GM12878 (cell line): ENCODE results near the gene NUDT6. TPM values are rescaled to one million over a fixed set of nuclear protein-coding genes. Genes with fewer than 3 reads are reported as not detected.

Source experiments
- ATAC-seq: fragments of 200-7000 bp; cut with Tn5 transposase; 3 replicates; pipeline ENCODE4 v1.9.1; 2020; ENCODE audit warnings: mild to moderate bottlenecking, moderate library complexity
- BruUV-seq: library from RNA; stranded (reverse); fragments of 400-500 nt; replicated peaks from 2 replicates; lab custom pipeline; 2021; lab: Mats Ljungman, UMichigan
- CTCF ChIA-PET: fragments of 300-600 bp; sonication (Branson Sonifier 250); formaldehyde crosslinking; extraction: SDS; loops from one replicate; lab custom pipeline; 2021; ENCODE audit warnings: inconsistent platforms; lab: Yijun Ruan, JAX
- POLR2A ChIA-PET: fragments of 350-600 bp; formaldehyde crosslinking; extraction: SDS; loops from one replicate; lab custom pipeline; 2021; ENCODE audit warnings: inconsistent platforms; lab: Charles Lee
- RAD21 ChIA-PET: fragments of 300-600 bp; sonication (Branson Sonifier 250); formaldehyde crosslinking; loops from one replicate; lab custom pipeline; 2023; ENCODE audit warnings: antibody characterized with exemption; ENCODE audit not compliant: unreplicated experiment; lab: Charles Lee
- SMC1A ChIA-PET: fragments of 300-600 bp; sonication (Branson Sonifier 250); formaldehyde crosslinking; loops from one replicate; lab custom pipeline; 2023; ENCODE audit not compliant: unreplicated experiment, uncharacterized antibody; lab: Charles Lee
- DNase-seq: peaks from one replicate; pipeline ENCODE4 v3.0.0-alpha.2; 2011; ENCODE audit warnings: low read depth, low spot score
- FAIRE-seq: peaks from 3 replicates; lab custom pipeline; 2011; peaks lifted over from hg19 to GRCh38; lab: Jason Lieb, UNC
- H2AFZ ChIP-seq: 2 replicates; pipeline ENCODE4 v1.6.0; 2011; ENCODE audit warnings: low read depth, low read length, control low read depth; ENCODE audit not compliant: control insufficient read depth
- H3K27ac ChIP-seq: 2 replicates; pipeline ENCODE4 v1.5.1; 2011; ENCODE audit warnings: control low read depth; ENCODE audit not compliant: control insufficient read depth, insufficient read depth
- H3K27me3 ChIP-seq, 2 experiments: replicated peaks in 1 of 2; 2 replicates each; pipeline versions ENCODE4 v1.6.0 to v1.6.1; 2011; ENCODE audit warnings: low read length in 1 of 2; ENCODE audit not compliant: control insufficient read depth in 2 of 2, insufficient read depth in 2 of 2
- H3K36me3 ChIP-seq, 2 experiments: 2 replicates each; pipeline ENCODE4 v1.5.1; 2011; ENCODE audit warnings: low read length in 1 of 2; ENCODE audit not compliant: control insufficient read depth in 2 of 2, insufficient read depth in 2 of 2
- H3K4me1 ChIP-seq: 2 replicates; pipeline ENCODE4 v1.6.1; 2011; ENCODE audit warnings: mild to moderate bottlenecking, low read length, moderate library complexity, mixed read lengths; ENCODE audit not compliant: control insufficient read depth, insufficient read depth
- H3K4me2 ChIP-seq: 2 replicates; pipeline ENCODE4 v1.6.0; 2011; ENCODE audit warnings: control low read depth; ENCODE audit not compliant: control insufficient read depth, insufficient read depth
- H3K4me3 ChIP-seq: fragments of 200-600 bp; sonication (generic); 2 replicates; pipeline ENCODE4 v1.5.1; 2016
- H3K79me2 ChIP-seq: 2 replicates; pipeline ENCODE4 v1.6.0; 2011; ENCODE audit warnings: low read length; ENCODE audit not compliant: control insufficient read depth, insufficient read depth
- H3K9ac ChIP-seq: 2 replicates; pipeline ENCODE4 v1.8.0; 2011; ENCODE audit warnings: low read length, control low read depth, mixed read lengths; ENCODE audit not compliant: control insufficient read depth, insufficient read depth
- H3K9me3 ChIP-seq: replicated peaks from 3 replicates; pipeline ENCODE4 v1.5.1; 2011; ENCODE audit warnings: mild to moderate bottlenecking, low read length; ENCODE audit not compliant: control insufficient read depth, insufficient read depth
- H4K20me1 ChIP-seq: 2 replicates; pipeline ENCODE4 v1.6.0; 2011; ENCODE audit not compliant: control insufficient read depth, insufficient read depth
- MTA2 ChIP-seq: fragments of 450-650 bp; IDR thresholded peaks from 2 replicates; pipeline ENCODE4 v1.6.1; 2016; ENCODE audit warnings: low read depth, mild to moderate bottlenecking, moderate library complexity
- STAT1 ChIP-seq: fragments of 450-650 bp; conservative IDR thresholded peaks from 2 replicates; pipeline ENCODE4 v1.6.1; 2014; ENCODE audit warnings: antibody characterized with exemption, mild to moderate bottlenecking
- ZNF687 ChIP-seq: fragments of 450-650 bp; IDR thresholded peaks from 2 replicates; pipeline ENCODE4 v1.6.1; 2017; ENCODE audit warnings: mild to moderate bottlenecking, moderate library complexity
- WGBS: methylation state at CpG from one replicate; pipeline ENCODE4 v1.1.6; 2016; ENCODE audit warnings: low lambda C conversion rate; ENCODE audit not compliant: insufficient replicate concordance, insufficient coverage; ENCODE audit errors: missing lambda C conversion rate; 5-methylcytosine and 5-hydroxymethylcytosine counted together
- in situ Hi-C: fragments of 300-500 bp; cut with MboI; formaldehyde crosslinking; loops from 9 replicates; pipeline ENCODE4 v1.14.3; 2018; ENCODE audit warnings: mixed read lengths
- intact Hi-C: fragments of 100-400 bp; cut with micrococcal nuclease; formaldehyde crosslinking; loops from one replicate; pipeline ENCODE4 v1.14.2; 2022; ENCODE audit not compliant: unreplicated experiment
- polyA plus RNA-seq, 11 experiments: library from polyadenylated mRNA; depleted of rRNA in 4 of 11; unstranded in 6 of 11; stranded (reverse) in 5 of 11; fragments of >200 nt; fragmentation: Nextera tagmentation in 4 of 11; fragmentation: Illumina TruSeq in 1 of 11; extraction: Ambion mirVana in 4 of 11; extraction: Trizol in 1 of 11; gene quantifications; 1 replicate in 1 of 11; 2 replicates in 10 of 11; pipeline versions ENCODE4 v1.2.1 to v1.2.3, GENCODE V29; 2011 to 2016; ENCODE audit warnings: inconsistent platforms in 2 of 11, missing spikeins in 2 of 11, low read depth in 1 of 11
- total RNA-seq, 4 experiments: library from RNA; depleted of rRNA in 3 of 4; stranded (reverse); fragments of >200 nt in 3 of 4; fragmentation: Illumina TruSeq in 1 of 4; extraction: Trizol in 1 of 4; gene quantifications; 2 replicates each; pipeline versions ENCODE4 v1.2.1 to v1.2.3, GENCODE V29; 2013 to 2021

Gene NUDT6
- total and polyA plus RNA-seq, 10 of the 15 experiments (the other 5 are each of a cell fraction or from before 2014, with no cell fraction given): 3.9 to 12.4 (median 6.8) TPM

GRCh38 chr4:122858705-122859104 is 63.7 kb downstream of the NUDT6 start (continued):
- no peak for TF ChIP-seq ZNF687
- TF ChIP-seq, all 136 proteins: peak for 0

- SMC1A ChIA-PET: interaction anchor here (0.9 kb wide), 2 partner anchors 22 to 73 kb away, joined by 3 read pairs; no protein-coding TSS in a partner anchor
- intact Hi-C loops: no loop called here
- no peak overlapping the region for H3K4me3 ChIP-seq
- FAIRE-seq (no peak), ATAC-seq (no peak), DNase-seq (no peak)
- no peaks in the 10 kb centered on the region for H4K20me1 ChIP-seq
- no TSS peak for BruUV-seq
- no peak overlapping the region for H2AFZ ChIP-seq
- POLR2A ChIA-PET: no interaction called here
- no peaks in the 10 kb centered on the region for H3K9me3 ChIP-seq
- 100% methylated on average over 2 of the region's 2 CpGs for WGBS
- in situ Hi-C loops: no loop called here
- no peaks in the 10 kb centered on the region for H3K79me2 ChIP-seq
- H3K27ac ChIP-seq: no peak overlapping the region
- no peaks in the 10 kb centered on the region for H3K36me3 ChIP-seq
- CTCF ChIA-PET: interaction anchor here (1.1 kb wide), 1 partner anchor 35 kb away, joined by 3 read pairs; no protein-coding TSS in a partner anchor
- no peak for TF ChIP-seq MTA2
- TF ChIP-seq STAT1: no peak
- H3K4me1 ChIP-seq: no peaks in the 10 kb centered on the region
- no peak overlapping the region for H3K9ac ChIP-seq
- no peak overlapping the region for H3K4me2 ChIP-seq
- no peaks in the 10 kb centered on the region for H3K27me3 ChIP-seq
- RAD21 ChIA-PET: no interaction called here
Observed at GRCh38 chr4:122857160-122857559, 65.2 kb downstream of the NUDT6 start.
